ENCODE data around the gene NFATC3.

The NFATC3 gene

GRCh38 chr16:68246121-68246520 lies 161.0 kb downstream of the NFATC3 start:
- Histone ChIP-seq H3K27me3 (ENCODE audit: low read depth) (no peaks in the 10 kb centered on the region), H3K9me3 (no peaks in the 10 kb centered on the region), H3K4me3 (peak overlapping the region; percentile 84; the same call in 1 of the 2 replicates), H3K4me1 (peaks cover 19% of the 10 kb centered on the region), H3K36me3 (replicated peaks) (no peaks in the 10 kb centered on the region)
- in situ Hi-C loops (cut with MboI; ENCODE audit: low sequenced_read_pairs), result no loop called here
- DNase-seq (ENCODE audit: low spot score in 2 of 2), result no peak

GRCh38 chr16:68246666-68247065 lies 161.5 kb downstream of the NFATC3 start:
- H3K4me1 ChIP-seq, result peaks cover 19% of the 10 kb centered on the region

GRCh38 chr16:68247400-68247799 lies 162.2 kb downstream of the NFATC3 start:
- in situ Hi-C loops (cut with MboI; ENCODE audit: low sequenced_read_pairs), result no loop called here
- no peaks in the 10 kb centered on the region for H3K27me3 ChIP-seq (ENCODE audit: low read depth)
- H3K36me3 ChIP-seq (replicated peaks), result no peaks in the 10 kb centered on the region
- H3K4me1 ChIP-seq, result peaks cover 11% of the 10 kb centered on the region
- no peak overlapping the region for H3K4me3 ChIP-seq
- H3K9me3 ChIP-seq, result no peaks in the 10 kb centered on the region
- DNase-seq (ENCODE audit: low spot score in 2 of 2), result no peak

More at GRCh38 chr16:68246666-68247065, 161.5 kb downstream of the NFATC3 start:
- Histone ChIP-seq H3K4me3 (no peak overlapping the region), H3K36me3 (replicated peaks) (no peaks in the 10 kb centered on the region), H3K9me3 (no peaks in the 10 kb centered on the region), H3K27me3 (ENCODE audit: low read depth) (no peaks in the 10 kb centered on the region)
- in situ Hi-C loops (cut with MboI; ENCODE audit: low sequenced_read_pairs), result no loop called here
- DNase-seq (ENCODE audit: low spot score in 2 of 2), result no peak

- Histone ChIP-seq H3K9me3 (no peaks in the 10 kb centered on the region), H3K4me3 (no peak overlapping the region), H3K4me1 (peaks cover 10% of the 10 kb centered on the region), H3K36me3 (replicated peaks) (no peaks in the 10 kb centered on the region; the same call in 1 of the 2 replicates), H3K27me3 (ENCODE audit: low read depth) (no peaks in the 10 kb centered on the region)
- DNase-seq (ENCODE audit: low spot score in 2 of 2), result no peak
- in situ Hi-C loops (cut with MboI; ENCODE audit: low sequenced_read_pairs), result no loop called here
Observed at GRCh38 chr16:68247932-68248331, 162.8 kb downstream of the NFATC3 start.

- Histone ChIP-seq H3K9me3 (no peaks in the 10 kb centered on the region), H3K36me3 (replicated peaks) (no peaks in the 10 kb centered on the region; the same call in 1 of the 2 replicates), H3K4me1 (peaks cover 7% of the 10 kb centered on the region), H3K27me3 (ENCODE audit: low read depth) (no peaks in the 10 kb centered on the region), H3K4me3 (no peak overlapping the region)
- DNase-seq (ENCODE audit: low spot score in 2 of 2), result no peak
- in situ Hi-C loops (cut with MboI; ENCODE audit: low sequenced_read_pairs), result no loop called here
Observed at GRCh38 chr16:68249371-68249770, 164.2 kb downstream of the NFATC3 start.

GRCh38 chr16:68250951-68251350 lies 165.8 kb downstream of the NFATC3 start:
- Histone ChIP-seq H3K36me3 (replicated peaks) (peaks cover 3% of the 10 kb centered on the region), H3K9me3 (no peaks in the 10 kb centered on the region), H3K4me1 (peaks cover 3% of the 10 kb centered on the region), H3K27me3 (ENCODE audit: low read depth) (no peaks in the 10 kb centered on the region), H3K4me3 (no peak overlapping the region)
- no peak for DNase-seq (ENCODE audit: low spot score in 2 of 2)
- in situ Hi-C loops (cut with MboI; ENCODE audit: low sequenced_read_pairs), result no loop called here

GRCh38 chr16:68251832-68252231 lies 166.7 kb downstream of the NFATC3 start:
- no peaks in the 10 kb centered on the region for H3K27me3 ChIP-seq (ENCODE audit: low read depth)
- no peak for DNase-seq (ENCODE audit: low spot score in 2 of 2)
- in situ Hi-C loops (cut with MboI; ENCODE audit: low sequenced_read_pairs), result no loop called here
- H3K4me1 ChIP-seq, result no peaks in the 10 kb centered on the region
- no peaks in the 10 kb centered on the region for H3K9me3 ChIP-seq
- no peak overlapping the region for H3K4me3 ChIP-seq
- peaks cover 3% of the 10 kb centered on the region for H3K36me3 ChIP-seq (replicated peaks)

DNA sequence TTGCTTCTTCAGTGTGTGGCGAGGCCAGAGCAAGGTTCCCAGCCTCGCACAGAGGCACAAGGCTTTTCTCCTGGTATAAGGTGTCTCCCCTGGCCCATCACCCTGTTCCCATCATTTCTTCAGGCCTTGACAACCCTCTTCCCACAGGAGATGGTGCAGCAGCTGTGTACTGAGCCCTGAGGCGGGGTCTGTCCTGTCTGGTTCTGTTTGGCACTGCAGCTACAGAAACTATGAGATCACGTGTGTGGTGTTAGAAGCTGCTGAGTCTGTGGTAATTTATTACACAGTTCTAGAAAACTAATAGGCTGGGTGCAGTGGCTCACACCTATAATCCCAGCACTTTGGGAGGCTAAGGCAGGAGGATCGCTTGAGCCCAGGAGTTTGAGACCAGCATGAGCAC lies 167.2 kb downstream of the NFATC3 start:
- DNase-seq (ENCODE audit: low spot score in 2 of 2), result no peak
- Histone ChIP-seq H3K4me3 (no peak overlapping the region), H3K36me3 (replicated peaks) (peaks cover 3% of the 10 kb centered on the region), H3K4me1 (no peaks in the 10 kb centered on the region), H3K27me3 (ENCODE audit: low read depth) (no peaks in the 10 kb centered on the region), H3K9me3 (no peaks in the 10 kb centered on the region)
- in situ Hi-C loops (cut with MboI; ENCODE audit: low sequenced_read_pairs), result no loop called here

DNA sequence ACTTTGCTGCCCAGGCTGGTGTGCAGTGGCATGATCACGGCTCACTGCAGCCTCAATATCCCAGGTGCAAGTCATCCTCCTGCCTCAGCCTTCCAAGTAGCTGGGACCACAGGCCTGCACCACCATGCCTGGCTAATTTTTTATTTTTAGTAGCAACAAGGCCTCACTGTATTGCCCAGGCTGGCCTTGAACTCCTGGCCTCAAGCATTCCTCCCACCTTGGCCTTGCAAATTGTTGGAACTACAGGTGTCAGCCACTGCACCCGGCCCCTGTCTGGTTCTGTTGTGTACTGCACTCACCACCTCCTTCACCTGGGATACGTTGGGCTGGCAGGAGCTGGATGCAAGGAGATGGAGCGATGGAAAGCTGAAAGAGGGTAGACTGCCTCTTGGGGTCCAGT lies 168.6 kb downstream of the NFATC3 start:
- in situ Hi-C loops (cut with MboI; ENCODE audit: low sequenced_read_pairs), result no loop called here
- DNase-seq (ENCODE audit: low spot score in 2 of 2), result no peak
- H3K9me3 ChIP-seq, result no peaks in the 10 kb centered on the region
- peaks cover 3% of the 10 kb centered on the region for H3K36me3 ChIP-seq (replicated peaks)
- no peak overlapping the region for H3K4me3 ChIP-seq
- H3K27me3 ChIP-seq (ENCODE audit: low read depth), result no peaks in the 10 kb centered on the region
- no peaks in the 10 kb centered on the region for H3K4me1 ChIP-seq

GRCh38 chr16:68255712-68256111 lies 170.5 kb downstream of the NFATC3 start:
- H3K9me3 ChIP-seq, result no peaks in the 10 kb centered on the region
- H3K4me3 ChIP-seq, result no peak overlapping the region
- peaks cover 10% of the 10 kb centered on the region for H3K36me3 ChIP-seq (replicated peaks)
- DNase-seq (ENCODE audit: low spot score in 2 of 2), result no peak
- in situ Hi-C loops (cut with MboI; ENCODE audit: low sequenced_read_pairs), result no loop called here
- no peaks in the 10 kb centered on the region for H3K27me3 ChIP-seq (ENCODE audit: low read depth)
- no peaks in the 10 kb centered on the region for H3K4me1 ChIP-seq

DNA sequence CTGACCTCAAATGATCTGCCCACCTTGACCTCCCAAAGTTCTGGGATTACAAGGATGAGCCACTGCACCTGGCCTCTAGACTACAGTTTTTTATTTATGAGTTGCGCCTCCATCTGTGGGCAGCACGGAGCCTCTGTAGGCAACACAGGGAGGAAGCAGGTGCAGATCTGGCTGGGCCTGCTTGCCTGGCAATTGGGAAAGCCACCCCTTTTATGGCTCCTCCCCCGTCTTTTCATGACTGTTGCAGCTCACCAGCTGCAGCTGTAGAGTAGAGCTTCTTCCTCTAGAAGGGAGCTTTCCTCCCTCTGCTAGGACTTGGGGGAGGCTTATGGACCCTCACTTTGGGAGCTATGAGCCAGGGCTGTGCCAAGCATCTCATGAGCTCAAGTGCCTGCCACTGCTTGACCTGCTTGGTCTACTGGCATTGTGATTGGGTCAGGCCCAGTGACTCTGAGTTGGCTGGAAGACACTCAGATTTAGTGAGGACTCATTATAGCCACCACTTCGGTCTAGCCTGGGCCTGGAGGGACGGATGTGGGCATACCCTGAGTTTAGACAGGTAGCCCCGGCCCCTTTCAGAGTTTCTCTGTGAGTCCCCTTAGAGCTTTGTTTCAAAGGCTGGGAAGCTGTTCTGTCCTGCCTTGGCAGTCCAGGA lies 172.2 kb downstream of the NFATC3 start:
- no peaks in the 10 kb centered on the region for H3K27me3 ChIP-seq (ENCODE audit: low read depth)
- in situ Hi-C loops (cut with MboI; ENCODE audit: low sequenced_read_pairs), result no loop called here
- H3K9me3 ChIP-seq, result no peaks in the 10 kb centered on the region
- H3K36me3 ChIP-seq (replicated peaks), result peaks cover 10% of the 10 kb centered on the region
- H3K4me1 ChIP-seq, result no peaks in the 10 kb centered on the region
- DNase-seq (ENCODE audit: low spot score in 2 of 2), result no peak
- H3K4me3 ChIP-seq, result no peak overlapping the region

DNA sequence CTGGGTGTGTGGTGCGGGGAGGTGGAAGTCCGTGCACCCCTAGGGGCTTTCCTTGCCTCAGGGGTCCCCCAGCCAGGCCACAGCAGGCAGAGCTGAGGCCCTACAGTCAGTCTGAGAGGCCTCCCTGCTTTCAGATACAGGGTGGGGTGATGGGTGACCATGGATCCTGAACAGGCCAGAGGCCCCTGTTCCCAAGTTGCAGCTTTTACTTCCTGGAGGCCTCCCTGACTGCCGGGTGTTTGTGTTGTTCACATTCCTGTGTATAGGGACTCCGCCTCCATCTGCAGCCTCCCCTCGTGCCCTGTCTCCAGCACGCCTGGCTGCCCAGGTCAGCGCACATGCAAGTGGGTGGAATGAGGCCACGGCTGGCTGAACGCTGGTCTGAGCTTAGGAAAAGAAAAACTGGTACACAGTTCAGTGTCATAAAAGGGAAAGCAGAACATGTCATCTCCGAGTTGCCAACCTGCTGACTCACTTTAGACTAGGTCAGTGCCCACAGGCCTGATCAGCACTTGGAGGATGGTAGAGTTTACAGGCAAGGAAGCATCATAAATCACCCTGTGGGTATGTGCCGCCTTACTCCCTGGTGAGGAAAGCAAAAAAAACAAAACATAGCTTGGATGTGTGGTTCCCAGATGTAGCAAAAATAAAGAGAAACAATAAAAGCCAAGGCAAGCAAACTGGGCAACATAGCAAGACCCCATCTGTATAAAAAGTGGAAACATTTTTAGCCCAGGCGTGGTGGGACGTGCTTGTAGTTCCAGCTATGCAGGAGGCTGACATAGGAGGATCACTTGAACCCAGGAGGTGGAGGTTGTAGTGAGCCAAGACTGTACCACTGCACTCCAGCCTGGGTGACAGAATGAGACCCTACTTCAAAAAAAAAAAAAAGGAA lies 173.0 kb downstream of the NFATC3 start:
- Histone ChIP-seq H3K9me3 (no peaks in the 10 kb centered on the region), H3K4me3 (no peak overlapping the region), H3K27me3 (ENCODE audit: low read depth) (no peaks in the 10 kb centered on the region), H3K36me3 (replicated peaks) (peaks cover 10% of the 10 kb centered on the region; the same call in 1 of the 2 replicates), H3K4me1 (no peaks in the 10 kb centered on the region)
- DNase-seq (ENCODE audit: low spot score in 2 of 2), result no peak
- in situ Hi-C loops (cut with MboI; ENCODE audit: low sequenced_read_pairs), result no loop called here

- no peaks in the 10 kb centered on the region for H3K9me3 ChIP-seq
- DNase-seq (ENCODE audit: low spot score in 2 of 2), result no peak
- no peak overlapping the region for H3K4me3 ChIP-seq
- peaks cover 2% of the 10 kb centered on the region; the same call in 1 of the 2 replicates for H3K4me1 ChIP-seq
- H3K27me3 ChIP-seq (ENCODE audit: low read depth), result no peaks in the 10 kb centered on the region
- in situ Hi-C loops (cut with MboI; ENCODE audit: low sequenced_read_pairs), result no loop called here
- H3K36me3 ChIP-seq (replicated peaks), result peaks cover 10% of the 10 kb centered on the region; the same call in 1 of the 2 replicates
Observed at GRCh38 chr16:68259007-68259825, 174.0 kb downstream of the NFATC3 start.
